HEK293T (cell line): Measurements from ENCODE around the gene LARP4B.
A peak's percentile ranks its signal among the peaks of the same experiment; 100 is the strongest.

ENCODE experiments used
- CTCF ChIA-PET: fragments of 350-600 bp; formaldehyde crosslinking; extraction: SDS; loops from one replicate; lab custom pipeline; 2021; ENCODE audit warnings: antibody characterized with exemption, inconsistent platforms; lab: Yijun Ruan, JAX
- POLR2A ChIA-PET: fragments of 350-600 bp; formaldehyde crosslinking; extraction: SDS; loops from one replicate; lab custom pipeline; 2020; ENCODE audit warnings: antibody characterized with exemption, inconsistent platforms; lab: Yijun Ruan, JAX
- DNase-seq: peaks from one replicate; pipeline ENCODE4 v3.0.0; 2012; ENCODE audit warnings: mixed read lengths; ENCODE audit errors: extremely low spot score
- ARNT ChIP-seq: fragments of 450-650 bp; IDR thresholded peaks from 2 replicates; pipeline ENCODE4 v1.6.1; 2017; ENCODE audit warnings: mild to moderate bottlenecking
- BHLHE40 ChIP-seq: fragments of 450-650 bp; IDR thresholded peaks from 2 replicates; pipeline ENCODE4 v1.6.1; 2016; ENCODE audit warnings: mild to moderate bottlenecking, moderate library complexity, borderline replicate concordance
- CTBP1 ChIP-seq: fragments of 450-650 bp; IDR thresholded peaks from 2 replicates; pipeline ENCODE4 v1.6.1; 2016; ENCODE audit warnings: borderline replicate concordance
- ELF4 ChIP-seq: fragments of 450-650 bp; IDR thresholded peaks from 2 replicates; pipeline ENCODE4 v1.6.1; 2017; ENCODE audit warnings: antibody characterized with exemption
- FOXA1 ChIP-seq: fragments of 450-650 bp; IDR thresholded peaks from 2 replicates; pipeline ENCODE4 v1.6.1; 2016; ENCODE audit warnings: mild to moderate bottlenecking
- FOXK2 ChIP-seq: fragments of 450-650 bp; IDR thresholded peaks from 2 replicates; pipeline ENCODE4 v1.6.1; 2016; ENCODE audit warnings: mild to moderate bottlenecking
- FOXM1 ChIP-seq: fragments of 450-650 bp; IDR thresholded peaks from 2 replicates; pipeline ENCODE4 v1.6.1; 2017; ENCODE audit warnings: mild to moderate bottlenecking, borderline replicate concordance
- HDGF ChIP-seq: fragments of 450-650 bp; IDR thresholded peaks from 2 replicates; pipeline ENCODE4 v1.6.1; 2017; ENCODE audit warnings: antibody characterized with exemption, borderline replicate concordance
- L3MBTL2 ChIP-seq: fragments of 450-650 bp; conservative IDR thresholded peaks from 2 replicates; pipeline ENCODE4 v1.6.1; 2016; ENCODE audit warnings: mild to moderate bottlenecking
- LEF1 ChIP-seq: fragments of 450-650 bp; IDR thresholded peaks from 2 replicates; pipeline ENCODE4 v1.6.1; 2017; ENCODE audit warnings: mild to moderate bottlenecking, borderline replicate concordance
- NFRKB ChIP-seq: fragments of 450-650 bp; IDR thresholded peaks from 2 replicates; pipeline ENCODE4 v1.6.1; 2016; ENCODE audit warnings: mild to moderate bottlenecking, moderate library complexity
- SP1 ChIP-seq: fragments of 450-650 bp; IDR thresholded peaks from 2 replicates; pipeline ENCODE4 v1.6.1; 2017
- SUZ12 ChIP-seq: fragments of 450-650 bp; IDR thresholded peaks from 2 replicates; pipeline ENCODE4 v1.6.1; 2016; ENCODE audit warnings: mild to moderate bottlenecking
- TARDBP ChIP-seq: fragments of 450-650 bp; IDR thresholded peaks from 2 replicates; pipeline ENCODE4 v1.6.1; 2016
- ZNF384 ChIP-seq: fragments of 450-650 bp; IDR thresholded peaks from 2 replicates; pipeline ENCODE4 v1.6.1; 2016
- TF ChIP-seq, protein P1 (sequence below): fragments of 450-650 bp; IDR thresholded peaks from 2 replicates; pipeline ENCODE4 v1.6.1; 2016

Gene LARP4B

DNA sequence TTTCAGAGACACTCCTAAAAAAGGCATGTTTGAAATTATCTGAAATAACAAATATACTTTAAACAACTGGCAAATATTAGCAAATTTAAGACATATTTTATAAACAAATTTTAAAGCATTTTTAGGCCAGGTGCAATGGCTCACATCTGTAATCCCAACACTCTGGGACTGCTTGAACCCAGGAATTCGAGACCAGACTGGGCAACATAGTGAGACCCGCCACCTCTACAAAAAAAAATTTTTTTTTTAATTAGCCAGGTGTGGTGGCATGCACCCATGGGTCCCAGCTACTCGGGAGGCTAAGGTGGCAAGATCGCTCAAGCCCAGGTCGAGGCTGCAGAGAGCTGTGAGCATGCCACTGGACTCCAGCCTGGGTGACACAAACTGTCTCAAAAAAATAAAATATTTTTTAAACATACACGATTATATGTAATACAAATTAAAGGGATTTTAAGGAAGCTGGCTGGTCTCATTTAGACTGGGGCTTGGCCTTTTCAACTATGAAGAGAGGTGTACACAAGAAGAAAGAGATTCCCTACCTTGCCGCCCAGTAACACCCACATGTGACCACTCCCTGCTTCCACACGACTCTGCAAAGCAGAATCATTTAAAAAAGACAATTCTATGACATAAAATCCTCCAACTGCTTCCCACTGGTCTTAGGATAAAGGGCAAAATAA is 7.5 kb downstream of the LARP4B start:
- ChIA-PET POLR2A (interaction anchor here (0.5 to 1.2 kb wide), 2 partner anchors 64 to 125 kb away, joined by 3 read pairs; partner anchors contain the start of gene GTPBP4), CTCF (interaction anchor here (0.6 kb wide), 1 partner anchor 25 kb away, joined by 3 read pairs; no protein-coding TSS in a partner anchor)
- no peak for TF ChIP-seq NFRKB
- TF ChIP-seq SP1, result no peak
- no peak for TF ChIP-seq BHLHE40
- no peak for TF ChIP-seq ARNT
- no peak for TF ChIP-seq FOXA1
- TF ChIP-seq, protein P1, sequence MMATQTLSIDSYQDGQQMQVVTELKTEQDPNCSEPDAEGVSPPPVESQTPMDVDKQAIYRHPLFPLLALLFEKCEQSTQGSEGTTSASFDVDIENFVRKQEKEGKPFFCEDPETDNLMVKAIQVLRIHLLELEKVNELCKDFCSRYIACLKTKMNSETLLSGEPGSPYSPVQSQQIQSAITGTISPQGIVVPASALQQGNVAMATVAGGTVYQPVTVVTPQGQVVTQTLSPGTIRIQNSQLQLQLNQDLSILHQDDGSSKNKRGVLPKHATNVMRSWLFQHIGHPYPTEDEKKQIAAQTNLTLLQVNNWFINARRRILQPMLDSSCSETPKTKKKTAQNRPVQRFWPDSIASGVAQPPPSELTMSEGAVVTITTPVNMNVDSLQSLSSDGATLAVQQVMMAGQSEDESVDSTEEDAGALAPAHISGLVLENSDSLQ, result no peak
- no peak for TF ChIP-seq FOXK2
- no peak for TF ChIP-seq FOXM1
- TF ChIP-seq HDGF, result no peak
- TF ChIP-seq LEF1, result no peak
- TF ChIP-seq TARDBP, result no peak
- no peak for TF ChIP-seq ELF4
- TF ChIP-seq CTBP1, result no peak
- no peak for TF ChIP-seq L3MBTL2
- DNase-seq, result no peak

DNA sequence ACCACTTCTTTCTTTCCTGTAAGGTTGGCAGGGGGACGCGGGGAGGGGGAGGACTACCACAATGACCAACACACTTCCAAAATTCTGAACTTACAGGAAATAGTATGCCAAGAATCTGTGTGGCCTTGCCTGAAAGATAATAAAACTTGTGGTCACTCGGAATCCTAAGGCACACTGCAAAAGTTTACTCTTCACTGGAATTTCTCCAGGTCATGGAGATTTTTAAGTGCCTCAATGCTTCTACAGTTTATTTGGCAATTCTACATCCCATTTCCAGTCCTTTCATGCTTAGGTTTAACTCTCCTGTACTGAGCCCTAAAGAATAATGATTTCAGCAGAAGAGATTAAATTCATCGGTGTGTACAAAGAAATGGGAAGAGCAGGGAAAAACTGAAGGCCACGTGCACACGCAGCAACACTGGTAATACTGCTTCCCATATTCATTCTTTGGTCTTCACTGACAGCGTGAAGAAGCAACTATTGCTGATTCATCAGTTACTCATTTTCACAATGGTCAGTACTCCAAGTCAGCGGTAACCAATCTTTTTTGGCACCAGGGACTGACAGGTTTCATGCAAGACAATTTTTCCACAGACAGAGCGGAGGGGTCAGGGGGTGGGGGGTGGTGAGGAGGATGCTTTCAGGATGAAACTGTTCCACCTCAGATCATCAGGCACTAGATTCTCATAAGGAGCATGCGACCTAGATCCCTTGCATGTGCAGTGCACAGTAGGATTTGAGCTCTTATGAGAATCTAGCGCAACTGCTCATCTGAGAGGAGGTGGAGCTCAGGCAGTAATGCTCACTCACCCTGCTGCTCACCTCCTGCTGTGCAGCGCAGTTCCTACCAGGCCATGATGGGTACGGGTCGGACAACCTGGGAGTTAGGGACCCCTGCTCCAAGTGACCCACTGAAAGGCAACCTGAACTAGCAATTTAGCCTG is 9.8 kb downstream of the LARP4B start:
- CTCF ChIA-PET, result no interaction called here
- no peak for TF ChIP-seq SP1
- no peak for TF ChIP-seq LEF1
- no peak for TF ChIP-seq ARNT
- TF ChIP-seq FOXA1, result no peak
- TF ChIP-seq CTBP1, result no peak
- POLR2A ChIA-PET, result no interaction called here
- no peak for DNase-seq

DNA sequence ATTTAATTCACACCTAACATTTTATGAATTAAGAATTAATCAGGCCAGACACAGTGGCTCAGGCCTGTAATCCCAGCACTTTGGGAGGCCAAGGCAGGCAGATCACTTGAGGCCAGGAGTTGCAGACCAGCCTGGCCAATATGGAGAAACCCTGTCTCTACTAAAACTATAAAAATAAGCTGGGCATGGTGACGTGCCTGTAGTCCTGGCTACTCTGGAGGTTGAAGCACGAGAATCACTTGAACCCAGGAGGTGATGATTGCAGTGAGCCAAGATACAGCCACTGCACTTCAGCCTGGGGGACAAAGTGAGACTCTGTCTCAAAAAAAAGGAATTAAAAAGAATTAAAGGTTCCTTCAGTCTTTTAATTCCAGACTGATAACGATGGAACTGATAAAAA is 11.1 kb downstream of the LARP4B start:
- POLR2A ChIA-PET, result no interaction called here
- DNase-seq, result no peak
- CTCF ChIA-PET, result no interaction called here
- TF ChIP-seq FOXK2 (no peak), SUZ12 (no peak), SP1 (no peak), NFRKB (no peak), TARDBP (no peak), ZNF384 (no peak), HDGF (no peak), ARNT (no peak), FOXA1 (no peak), LEF1 (no peak), ELF4 (no peak), BHLHE40 (no peak), FOXM1 (no peak), CTBP1 (no peak), L3MBTL2 (no peak)
- TF ChIP-seq, protein P1, result no peak

DNA sequence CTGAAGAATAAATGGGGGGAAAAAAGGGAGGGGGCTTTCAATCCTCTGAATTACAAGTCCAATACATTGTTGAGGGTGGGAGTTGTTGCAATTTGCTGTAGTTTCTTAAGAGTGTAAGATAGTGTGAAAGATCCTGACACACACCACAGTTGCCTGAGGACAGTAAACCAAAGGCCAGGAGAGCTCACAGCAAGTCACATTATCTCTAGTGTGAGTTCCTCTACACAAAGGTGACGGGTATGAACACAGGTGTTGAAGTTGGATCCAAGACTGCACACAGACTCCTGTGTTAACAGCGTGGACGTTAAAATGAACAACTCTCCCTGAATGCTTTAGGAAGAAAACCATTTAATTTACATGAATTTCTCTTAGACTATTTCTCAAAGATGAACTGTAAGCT is 12.0 kb downstream of the LARP4B start:
- TF ChIP-seq CTBP1, result no peak
- TF ChIP-seq ZNF384, result no peak
- TF ChIP-seq SP1, result no peak
- TF ChIP-seq LEF1, result no peak
- TF ChIP-seq HDGF, result no peak
- no peak for TF ChIP-seq ARNT
- no peak for TF ChIP-seq L3MBTL2
- no peak for TF ChIP-seq FOXM1
- ChIA-PET POLR2A (no interaction called here), CTCF (no interaction called here)
- DNase-seq, result no peak

DNA sequence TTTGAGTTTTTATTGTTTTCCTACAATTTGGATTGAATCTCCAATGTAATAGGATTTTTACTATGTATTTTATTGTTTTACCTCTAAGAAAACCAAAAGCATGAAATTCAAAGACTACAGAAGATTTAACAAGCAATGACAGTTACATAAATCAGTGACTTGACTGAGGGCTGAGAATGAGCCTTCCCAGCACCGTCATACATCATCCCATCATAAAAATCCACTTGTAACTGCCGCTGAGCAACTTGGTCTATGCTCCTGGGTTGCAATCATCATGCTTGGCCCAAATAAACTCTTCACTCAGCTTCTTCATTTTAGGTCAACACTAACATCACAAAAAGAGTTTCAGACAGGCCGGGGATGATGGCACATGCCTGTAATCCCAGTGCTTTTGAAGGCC is 13.5 kb downstream of the LARP4B start:
- POLR2A ChIA-PET, result no interaction called here

DNA sequence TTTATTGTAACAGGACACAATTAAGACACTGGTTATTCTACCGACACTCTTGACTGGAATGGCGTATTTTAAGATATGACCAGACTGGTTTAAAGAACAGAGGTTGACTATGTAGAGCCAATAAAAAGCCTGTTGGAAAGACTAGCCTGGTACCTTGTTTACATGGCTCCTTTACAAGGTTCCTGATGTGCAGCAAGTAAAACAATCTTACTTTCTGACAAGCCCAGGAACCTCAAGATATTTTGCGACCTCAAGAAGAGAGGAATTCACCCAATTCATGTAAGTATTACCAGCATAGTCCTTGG is 14.1 kb downstream of the LARP4B start:
- ChIA-PET CTCF (no interaction called here), POLR2A (no interaction called here)
- TF ChIP-seq BHLHE40 (no peak), NFRKB (no peak), CTBP1 (0 out of 2 replicates have a peak, but pooled peaks have one; percentile 7)
- TF ChIP-seq, protein P1, result 0 out of 2 replicates have a peak, but pooled peaks have one; percentile 45
- DNase-seq, result no peak

More for the DNA sequence above, 13.5 kb downstream of the LARP4B start:
- CTCF ChIA-PET, result no interaction called here
- TF ChIP-seq ARNT (no peak), FOXK2 (no peak), CTBP1 (peak; percentile 42; the same call in 1 of the 2 replicates), NFRKB (no peak)
- TF ChIP-seq, protein P1, result peak; percentile 95
- DNase-seq, result no peak
